H1 (cell line): ENCODE measurements around the gene GPA33. TPM values are rescaled to one million over a fixed set of nuclear protein-coding genes. Genes with fewer than 3 reads are reported as not detected.

Source experiments
- CTCF ChIA-PET: fragments of 300-600 bp; sonication (Branson Sonifier 250); formaldehyde crosslinking; loops from one replicate; lab custom pipeline; 2021; ENCODE audit not compliant: partially characterized antibody; lab: Charles Lee
- POLR2A ChIA-PET: fragments of 300-600 bp; sonication (Branson Sonifier 250); formaldehyde crosslinking; loops from one replicate; lab custom pipeline; 2021; ENCODE audit warnings: inconsistent platforms; ENCODE audit not compliant: partially characterized antibody; lab: Charles Lee
- DNase-seq, 2 experiments: peaks; one replicate each; pipeline versions ENCODE4 v3.0.0 to v3.0.0-alpha.2; 2010 to 2022; ENCODE audit warnings: low spot score in 2 of 2, low read depth in 1 of 2, mixed read lengths in 1 of 2
- FAIRE-seq: peaks from 2 replicates; lab custom pipeline; 2011; peaks lifted over from hg19 to GRCh38; lab: Jason Lieb, UNC
- H2AFZ ChIP-seq: 2 replicates; pipeline ENCODE4 v1.8.1; 2012; ENCODE audit warnings: low read length, inconsistent platforms
- H2AK5ac ChIP-seq: 2 replicates; pipeline ENCODE4 v1.6.1; 2013; ENCODE audit warnings: low read depth, low read length
- H2BK120ac ChIP-seq: replicated peaks from 2 replicates; pipeline ENCODE3; 2013; ENCODE audit warnings: low read depth, low read length, inconsistent platforms
- H2BK12ac ChIP-seq: 2 replicates; pipeline ENCODE4 v1.6.1; 2013; ENCODE audit warnings: low read depth, low read length
- H2BK15ac ChIP-seq: 2 replicates; pipeline ENCODE4 v1.6.1; 2013; ENCODE audit warnings: low read length
- H2BK20ac ChIP-seq: 2 replicates; pipeline ENCODE4 v1.6.1; 2013; ENCODE audit warnings: low read length
- H2BK5ac ChIP-seq: 2 replicates; pipeline ENCODE4 v1.6.1; 2013; ENCODE audit warnings: low read depth, low read length
- H3K14ac ChIP-seq: 2 replicates; pipeline ENCODE4 v1.6.1; 2013; ENCODE audit warnings: inconsistent platforms; ENCODE audit not compliant: insufficient read length
- H3K18ac ChIP-seq: 2 replicates; pipeline ENCODE4 v1.6.1; 2013; ENCODE audit warnings: low read length; ENCODE audit errors: extremely low read depth
- H3K23ac ChIP-seq: 2 replicates; pipeline ENCODE4 v1.6.1; 2013; ENCODE audit warnings: inconsistent platforms; ENCODE audit not compliant: insufficient read length
- H3K23me2 ChIP-seq: 2 replicates; pipeline ENCODE4 v1.6.1; 2013; ENCODE audit warnings: low read depth, low read length
- H3K27ac ChIP-seq: 2 replicates; pipeline ENCODE4 v1.6.1; 2011; ENCODE audit warnings: low read depth, low read length, inconsistent platforms
- H3K27me3 ChIP-seq, 4 experiments: replicated peaks in 1 of 4; 1 replicate in 1 of 4; 2 replicates in 3 of 4; pipeline versions ENCODE4 v1.6.1 to v1.8.1; 2011 to 2013; ENCODE audit warnings: low read length in 3 of 4, mild to moderate bottlenecking in 3 of 4, inconsistent platforms in 2 of 4, mixed read lengths in 2 of 4, moderate library complexity in 1 of 4; ENCODE audit not compliant: control insufficient read depth in 3 of 4, insufficient read depth in 3 of 4; ENCODE audit errors: extremely low read depth in 1 of 4
- H3K36me3 ChIP-seq, 4 experiments: 2 replicates each; pipeline versions ENCODE4 v1.6.1 to v1.8.1; 2011 to 2013; ENCODE audit warnings: mild to moderate bottlenecking in 4 of 4, low read length in 3 of 4, moderate library complexity in 2 of 4, control low read depth in 1 of 4, inconsistent platforms in 1 of 4; ENCODE audit not compliant: insufficient read depth in 4 of 4, control insufficient read depth in 2 of 4
- H3K4ac ChIP-seq: replicated peaks from 2 replicates; pipeline ENCODE3; 2013; ENCODE audit warnings: low read length, low read depth, mixed read lengths, inconsistent platforms; ENCODE audit not compliant: insufficient read length
- H3K4me1 ChIP-seq, 4 experiments: replicated peaks in 1 of 4; 1 replicate in 1 of 4; 2 replicates in 3 of 4; pipeline versions ENCODE4 v1.6.1 to v1.8.1; 2011 to 2013; ENCODE audit warnings: low read length in 3 of 4, inconsistent platforms in 2 of 4, mixed read lengths in 1 of 4; ENCODE audit not compliant: insufficient read depth in 4 of 4, control insufficient read depth in 3 of 4
- H3K4me2 ChIP-seq, 2 experiments: 2 replicates each; pipeline versions ENCODE4 v1.6.1 to v1.8.1; 2011 to 2013; ENCODE audit warnings: low read depth in 2 of 2, low read length in 2 of 2, control low read depth in 1 of 2, inconsistent platforms in 1 of 2, mild to moderate bottlenecking in 1 of 2; ENCODE audit not compliant: insufficient read depth in 1 of 2
- H3K4me3 ChIP-seq, 4 experiments: fragments of 200-600, 300-600 bp in 1 of 4; sonication (generic), shearing (Covaris generic), sonication (Bioruptor Twin) in 1 of 4; 2 replicates each; pipeline versions ENCODE4 v1.5.1 to v1.8.1; 2011 to 2016; ENCODE audit warnings: low read length in 4 of 4, low read depth in 3 of 4, control low read depth in 2 of 4, inconsistent platforms in 2 of 4, mild to moderate bottlenecking in 2 of 4, mixed read lengths in 1 of 4, moderate library complexity in 1 of 4; ENCODE audit not compliant: insufficient read depth in 2 of 4; ENCODE audit errors: extremely low read depth in 1 of 4
- H3K56ac ChIP-seq: replicated peaks from 2 replicates; pipeline ENCODE3; 2013; ENCODE audit warnings: low read depth, mild to moderate bottlenecking, mixed read lengths, low read length, inconsistent platforms; ENCODE audit not compliant: insufficient read length
- H3K79me1 ChIP-seq: 2 replicates; pipeline ENCODE4 v1.6.1; 2013; ENCODE audit warnings: low read depth, low read length, control low read depth
- H3K79me2 ChIP-seq, 2 experiments: 2 replicates each; pipeline versions ENCODE4 v1.6.1 to v1.8.1; 2012 to 2013; ENCODE audit warnings: low read length in 2 of 2, mild to moderate bottlenecking in 2 of 2, inconsistent platforms in 1 of 2; ENCODE audit not compliant: insufficient read depth in 2 of 2, control insufficient read depth in 1 of 2
- H3K9ac ChIP-seq, 4 experiments: replicated peaks in 1 of 4; 1 replicate in 1 of 4; 2 replicates in 3 of 4; pipeline versions ENCODE4 v1.6.1 to v1.8.1; 2011 to 2013; ENCODE audit warnings: low read depth in 3 of 4, low read length in 3 of 4, control low read depth in 2 of 4, mild to moderate bottlenecking in 2 of 4, moderate library complexity in 2 of 4, inconsistent platforms in 1 of 4; ENCODE audit errors: extremely low read depth in 1 of 4
- H3K9me3 ChIP-seq, 2 experiments: 2 replicates each; pipeline versions ENCODE4 v1.6.1 to v1.8.1; 2012 to 2013; ENCODE audit warnings: mild to moderate bottlenecking in 2 of 2, moderate library complexity in 2 of 2, control low read depth in 1 of 2, inconsistent platforms in 1 of 2, low read depth in 1 of 2, low read length in 1 of 2, mixed read lengths in 1 of 2; ENCODE audit not compliant: insufficient read depth in 2 of 2
- H4K20me1 ChIP-seq, 2 experiments: replicated peaks in 1 of 2; 2 replicates each; pipeline versions ENCODE3 to v1.8.1; 2011 to 2013; ENCODE audit warnings: inconsistent platforms in 2 of 2, low read length in 2 of 2, mild to moderate bottlenecking in 1 of 2; ENCODE audit not compliant: insufficient read depth in 2 of 2, control insufficient read depth in 1 of 2
- H4K5ac ChIP-seq: 2 replicates; pipeline ENCODE4 v1.6.1; 2013; ENCODE audit warnings: low read length, low read depth, mixed read lengths, inconsistent platforms; ENCODE audit not compliant: insufficient read length
- H4K8ac ChIP-seq: 2 replicates; pipeline ENCODE4 v1.8.0; 2013; ENCODE audit warnings: mild to moderate bottlenecking, moderate library complexity, low read length, inconsistent platforms; ENCODE audit not compliant: insufficient read depth; ENCODE audit errors: extremely low read depth
- H4K91ac ChIP-seq: replicated peaks from 2 replicates; pipeline ENCODE3; 2013; ENCODE audit warnings: low read length, mixed read lengths, inconsistent platforms; ENCODE audit not compliant: insufficient read length
- CHD1 ChIP-seq: IDR thresholded peaks from 2 replicates; pipeline ENCODE4 v1.6.1; 2012; ENCODE audit warnings: low read depth, low read length, improper control_type of control experiment
- CTCF ChIP-seq, 3 experiments: IDR thresholded peaks; 1 replicate in 2 of 3; 2 replicates in 1 of 3; pipeline versions ENCODE4 v1.5.1 to v1.6.1; 2011; ENCODE audit warnings: low read length in 3 of 3, mild to moderate bottlenecking in 3 of 3, inconsistent platforms in 2 of 3, low read depth in 1 of 3, moderate library complexity in 1 of 3; ENCODE audit not compliant: insufficient read depth in 1 of 3; ENCODE audit errors: control extremely low read depth in 1 of 3
- GABPA ChIP-seq: IDR thresholded peaks from 2 replicates; pipeline ENCODE4 v1.6.1; 2011; ENCODE audit warnings: mild to moderate bottlenecking, low read length, moderate library complexity, borderline replicate concordance; ENCODE audit not compliant: insufficient read depth
- RAD21 ChIP-seq, 2 experiments: IDR thresholded peaks in 1 of 2; conservative IDR thresholded peaks in 1 of 2; 2 replicates each; pipeline ENCODE4 v1.6.1; 2011; ENCODE audit warnings: low read depth in 2 of 2, low read length in 2 of 2, improper control_type of control experiment in 1 of 2, inconsistent platforms in 1 of 2, mild to moderate bottlenecking in 1 of 2, moderate library complexity in 1 of 2
- WGBS, 2 experiments: shearing (Covaris generic) in 1 of 2; methylation state at CpG; one replicate each; pipeline versions ENCODE4 v1.1.6 to v1.1.7; 2013 to 2015; ENCODE audit warnings: low lambda C conversion rate in 2 of 2, mixed read lengths in 2 of 2, inconsistent platforms in 1 of 2, low coverage in 1 of 2, missing lambda C conversion rate in 1 of 2; ENCODE audit not compliant: insufficient replicate concordance in 2 of 2, insufficient coverage in 1 of 2, insufficient read length in 1 of 2; ENCODE audit errors: extremely low coverage in 1 of 2, missing lambda C conversion rate in 1 of 2; 5-methylcytosine and 5-hydroxymethylcytosine counted together
- polyA plus RNA-seq, 7 experiments: library from polyadenylated mRNA; depleted of rRNA in 3 of 7; stranded (reverse) in 5 of 7; unstranded in 2 of 7; fragments of >200 nt in 5 of 7; fragments of 200-250 nt in 2 of 7; gene quantifications; 1 replicate in 5 of 7; 2 replicates in 1 of 7; 4 replicates in 1 of 7; pipeline versions ENCODE4 v1.2.1 to v1.2.3, GENCODE V29; 2011 to 2013; ENCODE audit warnings: missing spikeins in 2 of 7, mixed read lengths in 2 of 7
- total RNA-seq: library from RNA; stranded (reverse); fragmentation: NEBNext Ultra II Directional; extraction: Animal tissue kit (Norgen Biotek cat#: 25700); gene quantifications from 2 replicates; pipeline ENCODE4 v1.2.1, GENCODE V29; 2021

Gene GPA33
- total and polyA plus RNA-seq, 2 of the 8 experiments (the other 6 are each of a cell fraction or from before 2014, with no cell fraction given) = 0.19 to 0.67 TPM

DNA sequence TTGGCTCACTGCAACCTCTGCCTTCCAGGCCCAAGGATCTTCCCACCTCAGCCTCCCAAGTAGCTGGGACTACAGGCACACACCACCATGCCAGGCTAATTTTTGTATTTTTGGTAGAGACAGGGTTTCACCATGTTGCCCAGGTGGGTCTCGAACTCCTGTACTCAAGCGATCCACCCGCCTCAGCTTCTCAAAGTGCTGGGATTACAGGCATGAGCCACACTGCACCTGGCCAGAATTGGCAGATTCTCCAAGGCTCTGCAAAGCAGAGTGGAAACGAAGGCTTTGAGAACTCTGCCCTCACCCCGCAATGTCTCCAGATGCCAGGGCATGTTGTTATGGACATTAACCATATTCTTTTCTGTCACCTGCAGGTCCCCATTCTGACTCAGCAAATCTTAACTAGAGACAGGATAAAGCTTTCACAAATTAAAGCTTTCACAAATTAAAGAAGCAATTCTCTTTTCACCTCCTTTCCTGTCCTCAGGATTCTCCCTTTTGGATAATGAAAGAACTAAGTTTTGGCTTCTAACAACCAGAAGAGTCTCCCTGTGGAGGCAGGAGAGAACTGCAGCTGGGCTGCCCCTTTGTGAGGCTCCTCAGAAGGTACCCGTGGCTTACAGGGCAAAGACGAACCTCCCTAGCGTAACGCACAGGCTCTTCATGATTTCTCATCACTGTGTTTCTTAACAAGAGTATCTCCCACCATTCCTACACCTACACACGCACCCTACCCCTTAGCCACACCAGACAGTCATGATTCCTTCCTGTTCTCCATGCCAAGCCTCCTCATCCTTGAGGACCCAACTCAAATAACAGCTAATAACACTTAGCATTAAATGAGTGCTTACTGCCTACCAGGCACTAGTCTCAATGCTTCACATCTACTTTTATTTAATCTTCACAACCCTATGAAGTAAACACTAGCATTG, 29.8 kb downstream of the GPA33 start:
- peak in 1 of 2 experiments; percentile 41 for DNase-seq
- H2AFZ ChIP-seq = no peak overlapping the region
- no peak overlapping the region for H3K23ac ChIP-seq
- H3K23me2 ChIP-seq = peaks cover 8% of the 10 kb centered on the region
- peak; percentile 28 to 43; a peak in 2 of 4 replicates for TF ChIP-seq RAD21 (IDR thresholded peaks at IDR 0.05 in 1 of 2, conservative IDR thresholded peaks at IDR 0.05 in 1 of 2; ENCODE audit: low read depth in 2 of 2, low read length in 2 of 2)
- no peak for TF ChIP-seq CHD1
- no peak for TF ChIP-seq GABPA
- TF ChIP-seq CTCF (IDR thresholded peaks at IDR 0.05; ENCODE audit: control extremely low read depth in 1 of 3, insufficient read depth in 1 of 3, low read depth in 1 of 3, low read length in 3 of 3) = peak; percentile 29 to 41 (median 33)
- ChIA-PET CTCF (interaction anchor here (0.6 to 18.6 kb wide), 72 partner anchors 8 to 1135 kb away, joined by 3 to 874 read pairs (median 5); partner anchors contain the start of genes ILDR2, POGK, POU2F1 and STYXL2), POLR2A (interaction anchor here (0.8 to 3.4 kb wide), 4 partner anchors 106 to 370 kb away, joined by 3 to 20 read pairs (median 3); partner anchors contain the start of gene POU2F1)
- H3K4ac ChIP-seq = peak overlapping the region; percentile 16
- H4K5ac ChIP-seq = no peak overlapping the region
- peak overlapping the region; percentile 88; the same call in 1 of the 2 replicates for H2BK15ac ChIP-seq
- H2BK12ac ChIP-seq = no peak overlapping the region
- H3K36me3 ChIP-seq = no peaks in the 10 kb centered on the region
- H3K56ac ChIP-seq = no peak overlapping the region
- no peak overlapping the region for H3K18ac ChIP-seq
- H3K27ac ChIP-seq = no peak overlapping the region
- no peak overlapping the region for H2BK20ac ChIP-seq
- no peaks in the 10 kb centered on the region for H3K27me3 ChIP-seq
- no peaks in the 10 kb centered on the region for H3K79me1 ChIP-seq
- H3K9ac ChIP-seq = no peak overlapping the region
- H3K4me2 ChIP-seq = no peak overlapping the region; a peak in 1 of 4 replicates
- no peak overlapping the region for H4K8ac ChIP-seq
- H3K9me3 ChIP-seq = no peaks in the 10 kb centered on the region
- peaks cover 0 to 7% of the 10 kb centered on the region in 2 experiments for H4K20me1 ChIP-seq
- FAIRE-seq = no peak
- H3K4me3 ChIP-seq = no peak overlapping the region
- H3K4me1 ChIP-seq = peaks cover 0 to 8% (median 2%) of the 10 kb centered on the region in 4 experiments; a peak in 4 of 7 replicates
- H2BK5ac ChIP-seq = no peak overlapping the region
- H2BK120ac ChIP-seq = no peak overlapping the region
- H2AK5ac ChIP-seq = no peak overlapping the region
- no peak overlapping the region for H3K14ac ChIP-seq
- H4K91ac ChIP-seq = no peak overlapping the region
- WGBS, 2 experiments = 86% methylated on average over 10 of the region's 10 CpGs; no CpG with 5 or more reads in 1 of the 2 experiments
- H3K79me2 ChIP-seq = no peaks in the 10 kb centered on the region
